Tibial nerve (tissue), 4 donors: ENCODE measurements around the gene PLEKHA6. TPM values are rescaled to one million over a fixed set of nuclear protein-coding genes. Genes with fewer than 3 reads are reported as not detected.

Source experiments
- DNase-seq, 2 donors: peaks; one replicate each; pipeline ENCODE4 v3.0.0-alpha.2; 2019; ENCODE audit warnings: low spot score in 2 of 2
- H3K27ac ChIP-seq, 4 donors: fragments of 200-600 bp; sonication (generic) in 3 of 4; one replicate each; pipeline ENCODE4 v1.5.1; 2017 to 2019; ENCODE audit warnings: mild to moderate bottlenecking in 1 of 4
- H3K27me3 ChIP-seq, 2 donors: fragments of 200-600 bp; sonication (generic) in 1 of 2; one replicate each; pipeline versions ENCODE4 v1.5.1 to v1.6.0; 2017 to 2019
- H3K36me3 ChIP-seq, 3 donors: fragments of 200-600 bp; sonication (generic); one replicate each; pipeline ENCODE4 v1.5.1; 2018 to 2019
- H3K4me1 ChIP-seq, 4 donors: fragments of 200-600 bp; sonication (generic) in 3 of 4; one replicate each; pipeline ENCODE4 v1.5.1; 2017 to 2019
- H3K4me3 ChIP-seq, 4 donors: fragments of 200-600 bp; sonication (generic) in 3 of 4; one replicate each; pipeline ENCODE4 v1.5.1; 2017 to 2019; ENCODE audit warnings: mild to moderate bottlenecking in 1 of 4, moderate library complexity in 1 of 4
- H3K9me3 ChIP-seq, 4 donors: fragments of 200-600 bp; sonication (generic) in 3 of 4; one replicate each; pipeline ENCODE4 v1.5.1; 2017 to 2019
- EP300 ChIP-seq, 2 donors: sonication (generic); formaldehyde crosslinking; IDR thresholded peaks; one replicate each; pipeline ENCODE4 v1.6.1; 2017; ENCODE audit warnings: antibody characterized with exemption in 2 of 2, mild to moderate bottlenecking in 1 of 2
- POLR2A ChIP-seq, 2 donors: fragments of 450-650 bp; IDR thresholded peaks; one replicate each; pipeline ENCODE4 v1.6.1; 2017; ENCODE audit warnings: antibody characterized with exemption in 2 of 2, mild to moderate bottlenecking in 2 of 2, moderate library complexity in 2 of 2
- WGBS, 2 donors: methylation state at CpG; one replicate each; pipeline ENCODE4 v1.1.5; 2018; 5-methylcytosine and 5-hydroxymethylcytosine counted together
- total RNA-seq, 4 donors: library from RNA; depleted of rRNA; stranded (reverse); fragments of >200 nt; gene quantifications; one replicate each; pipeline ENCODE4 v1.1.0, GENCODE V29; 2016
- TF ChIP-seq, protein P1 (sequence below), 5 experiments: fragments of 200-600 bp in 3 of 5; fragments of 450-650 bp in 2 of 5; sonication (generic) in 3 of 5; IDR thresholded peaks; one replicate each; pipeline ENCODE4 v1.5.1; 2016 to 2019; ENCODE audit warnings: antibody characterized with exemption in 5 of 5, mild to moderate bottlenecking in 3 of 5, moderate library complexity in 2 of 5

PLEKHA6 gene
- total RNA-seq, 4 donors from 2014 or later, result 6.6 to 13.9 (median 12.1) TPM

DNA sequence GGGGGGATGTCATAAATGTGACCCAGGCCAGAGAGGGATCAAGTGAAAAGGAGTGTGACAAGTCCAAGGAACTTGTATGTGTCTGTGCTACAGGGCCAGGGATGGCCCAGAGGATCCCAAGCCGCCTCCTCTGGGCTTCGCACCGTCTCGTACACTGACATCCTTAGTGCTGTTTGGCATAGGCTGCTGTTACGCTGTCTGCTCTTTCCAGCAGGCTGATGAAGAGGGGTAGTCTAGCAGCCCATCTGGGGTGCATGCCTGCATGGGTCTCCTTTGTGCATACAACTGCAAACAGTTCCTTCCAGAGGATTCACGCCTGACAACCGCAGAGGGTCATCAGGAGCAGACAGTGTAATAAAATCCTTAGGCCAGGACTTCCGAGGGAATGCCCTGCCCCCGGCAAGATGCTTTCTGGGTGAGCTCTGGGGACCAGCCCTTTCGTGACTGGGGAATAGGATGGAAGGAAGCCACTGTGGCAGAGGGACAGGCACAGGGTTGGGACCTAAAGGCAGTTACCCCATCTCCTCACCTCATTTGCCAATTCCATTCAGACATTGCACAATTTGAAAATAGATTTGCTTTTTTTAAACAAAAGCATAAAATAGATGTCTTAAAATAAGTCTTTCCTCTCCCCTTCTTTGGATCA is 139.6 kb downstream of the PLEKHA6 start:
- Histone ChIP-seq H3K4me1 (no peaks in the 10 kb centered on the region), H3K36me3 (no peaks in the 10 kb centered on the region), H3K27me3 (no peaks in the 10 kb centered on the region), H3K9me3 (no peaks in the 10 kb centered on the region), H3K4me3 (no peak overlapping the region), H3K27ac (no peak overlapping the region)
- WGBS, 2 donors, result 66 to 78% methylated on average over 10 of the region's 10 CpGs
- TF ChIP-seq EP300 (IDR thresholded peaks at IDR 0.05) (no peak), POLR2A (IDR thresholded peaks at IDR 0.05) (no peak)
- TF ChIP-seq, protein P1, sequence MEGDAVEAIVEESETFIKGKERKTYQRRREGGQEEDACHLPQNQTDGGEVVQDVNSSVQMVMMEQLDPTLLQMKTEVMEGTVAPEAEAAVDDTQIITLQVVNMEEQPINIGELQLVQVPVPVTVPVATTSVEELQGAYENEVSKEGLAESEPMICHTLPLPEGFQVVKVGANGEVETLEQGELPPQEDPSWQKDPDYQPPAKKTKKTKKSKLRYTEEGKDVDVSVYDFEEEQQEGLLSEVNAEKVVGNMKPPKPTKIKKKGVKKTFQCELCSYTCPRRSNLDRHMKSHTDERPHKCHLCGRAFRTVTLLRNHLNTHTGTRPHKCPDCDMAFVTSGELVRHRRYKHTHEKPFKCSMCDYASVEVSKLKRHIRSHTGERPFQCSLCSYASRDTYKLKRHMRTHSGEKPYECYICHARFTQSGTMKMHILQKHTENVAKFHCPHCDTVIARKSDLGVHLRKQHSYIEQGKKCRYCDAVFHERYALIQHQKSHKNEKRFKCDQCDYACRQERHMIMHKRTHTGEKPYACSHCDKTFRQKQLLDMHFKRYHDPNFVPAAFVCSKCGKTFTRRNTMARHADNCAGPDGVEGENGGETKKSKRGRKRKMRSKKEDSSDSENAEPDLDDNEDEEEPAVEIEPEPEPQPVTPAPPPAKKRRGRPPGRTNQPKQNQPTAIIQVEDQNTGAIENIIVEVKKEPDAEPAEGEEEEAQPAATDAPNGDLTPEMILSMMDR (IDR thresholded peaks at IDR 0.05), result no peak
- no peak for DNase-seq

DNA sequence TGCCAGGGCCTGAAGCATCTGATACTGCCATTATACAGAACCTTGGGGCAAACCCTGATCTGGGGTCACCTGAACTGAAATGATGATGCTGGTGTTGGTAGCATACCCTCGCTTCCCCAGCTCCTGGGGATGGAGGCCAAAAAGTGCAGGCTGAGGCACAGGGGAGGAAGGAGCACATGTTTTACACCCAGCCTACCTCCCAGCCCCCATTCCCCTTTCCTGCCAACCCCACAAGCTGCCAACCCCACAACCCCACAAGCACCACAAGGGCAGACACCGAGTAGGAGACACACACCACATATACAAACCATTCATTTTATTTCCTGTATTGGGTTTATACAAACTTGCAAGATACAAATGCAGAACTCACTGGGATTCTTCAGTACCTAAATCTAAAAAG is 141.2 kb downstream of the PLEKHA6 start:
- TF ChIP-seq, protein P1 (IDR thresholded peaks at IDR 0.05), result no peak
- TF ChIP-seq EP300 (IDR thresholded peaks at IDR 0.05) (no peak), POLR2A (IDR thresholded peaks at IDR 0.05) (no peak)
- H3K36me3 ChIP-seq, result no peaks in the 10 kb centered on the region
- no peak overlapping the region for H3K27ac ChIP-seq
- no peak overlapping the region for H3K4me3 ChIP-seq
- no peak for DNase-seq
- peaks cover 0 to 10% (median 0%) of the 10 kb centered on the region in 4 donors for H3K4me1 ChIP-seq
- no peaks in the 10 kb centered on the region for H3K9me3 ChIP-seq
- peaks cover 0 to 8% of the 10 kb centered on the region in 2 donors for H3K27me3 ChIP-seq
- 66 to 71% methylated on average over 2 of the region's 2 CpGs for WGBS, 2 donors

DNA sequence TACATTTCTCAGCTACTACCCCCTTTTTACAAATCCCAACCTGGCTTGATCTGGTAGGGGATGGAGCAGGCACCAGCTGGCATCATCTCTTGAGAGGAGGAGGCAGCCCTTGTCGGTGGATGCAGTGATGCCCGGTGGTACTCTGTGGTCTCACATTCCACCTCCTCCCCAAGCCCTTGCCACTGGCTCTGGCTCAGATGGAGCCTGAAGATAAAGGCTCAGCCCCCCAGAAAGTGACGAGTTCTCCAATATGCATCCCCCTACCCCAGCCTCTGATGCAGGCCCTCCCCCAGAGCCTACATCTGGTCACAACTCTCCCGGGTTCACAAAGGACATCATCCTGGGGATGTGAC is 142.1 kb downstream of the PLEKHA6 start:
- WGBS, 2 donors, result 67 to 69% methylated on average over 4 of the region's 4 CpGs

DNA sequence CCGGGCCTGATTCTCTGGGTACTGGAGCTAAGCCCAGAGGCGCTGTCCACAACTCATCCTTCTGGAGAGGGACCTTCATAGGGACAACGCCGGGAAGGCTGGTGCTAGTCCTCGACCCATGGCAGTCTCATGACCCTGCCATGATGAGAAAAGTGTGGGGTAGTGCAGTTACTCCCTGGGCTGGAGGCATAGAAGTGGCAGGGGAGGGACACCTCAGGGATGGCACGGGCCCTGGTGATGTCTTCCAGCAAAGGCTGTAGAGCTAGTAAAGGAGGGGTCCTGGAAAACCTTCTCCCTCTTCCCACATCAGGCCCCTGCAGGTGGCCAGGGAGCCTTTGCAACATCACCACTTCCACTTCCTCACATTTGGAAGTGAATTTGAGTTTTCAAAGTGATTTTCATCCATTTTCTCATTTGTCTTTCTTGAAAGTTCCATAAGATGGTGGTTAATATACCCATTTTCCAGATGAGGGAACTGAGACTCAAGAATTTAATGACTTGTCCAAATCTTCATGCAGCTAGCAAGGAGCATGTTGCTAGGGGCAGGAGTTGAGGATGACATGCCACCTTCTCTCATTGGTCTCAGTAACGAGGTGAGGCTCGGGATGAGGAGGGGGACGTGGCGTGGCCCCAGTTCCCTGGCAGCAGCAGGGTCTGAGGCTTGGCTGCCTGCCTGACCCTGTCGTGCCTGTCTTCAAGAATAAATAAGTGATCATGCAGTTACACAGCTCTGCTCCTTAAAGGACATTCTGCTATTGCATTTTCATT is 142.7 kb downstream of the PLEKHA6 start:
- H3K9me3 ChIP-seq, result no peaks in the 10 kb centered on the region
- peaks cover 0 to 11% (median 0%) of the 10 kb centered on the region in 4 donors for H3K4me1 ChIP-seq
- no peak overlapping the region for H3K27ac ChIP-seq
- no peaks in the 10 kb centered on the region for H3K36me3 ChIP-seq
- no peak overlapping the region for H3K4me3 ChIP-seq
- TF ChIP-seq, protein P1 (IDR thresholded peaks at IDR 0.05), result no peak
- TF ChIP-seq EP300 (IDR thresholded peaks at IDR 0.05) (no peak), POLR2A (IDR thresholded peaks at IDR 0.05) (no peak)
- DNase-seq, result no peak
- WGBS, 2 donors, result 85 to 90% methylated on average over 11 of the region's 11 CpGs
- H3K27me3 ChIP-seq, result peaks cover 0 to 21% of the 10 kb centered on the region in 2 donors

More for the DNA sequence above, 142.1 kb downstream of the PLEKHA6 start:
- Histone ChIP-seq H3K4me3 (no peak overlapping the region), H3K27ac (no peak overlapping the region), H3K27me3 (peaks cover 0 to 15% of the 10 kb centered on the region in 2 donors), H3K36me3 (no peaks in the 10 kb centered on the region), H3K9me3 (no peaks in the 10 kb centered on the region), H3K4me1 (peaks cover 0 to 11% (median 0%) of the 10 kb centered on the region in 4 donors)
- DNase-seq, result no peak
- TF ChIP-seq, protein P1 (IDR thresholded peaks at IDR 0.05), result no peak
- TF ChIP-seq POLR2A (IDR thresholded peaks at IDR 0.05), result no peak
- TF ChIP-seq EP300 (IDR thresholded peaks at IDR 0.05), result no peak

DNA sequence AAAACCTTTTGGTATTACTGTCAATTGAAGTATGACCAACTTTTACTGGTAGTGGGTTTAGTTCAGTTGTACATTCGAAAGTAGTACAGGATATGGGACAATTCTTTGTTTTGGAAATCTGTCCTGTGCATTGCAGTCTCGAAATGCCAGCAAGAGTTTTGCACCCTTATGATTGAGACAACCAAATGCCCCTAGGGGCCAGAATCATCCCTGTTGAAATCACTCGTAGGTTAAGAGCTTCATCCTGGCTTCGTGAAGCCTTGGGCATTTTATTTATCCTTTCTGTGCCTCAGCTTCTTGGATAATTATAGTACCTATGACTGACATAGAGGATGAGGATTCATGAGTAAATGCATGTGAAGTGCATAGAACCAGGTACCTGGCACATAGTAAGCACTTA is 143.5 kb downstream of the PLEKHA6 start:
- 84 to 87% methylated on average over 4 of the region's 4 CpGs for WGBS, 2 donors
- peaks cover 0 to 25% of the 10 kb centered on the region in 2 donors for H3K27me3 ChIP-seq
- H3K36me3 ChIP-seq, result no peaks in the 10 kb centered on the region
- no peaks in the 10 kb centered on the region for H3K9me3 ChIP-seq
- H3K4me1 ChIP-seq, result peaks cover 0 to 11% (median 0%) of the 10 kb centered on the region in 4 donors
- no peak overlapping the region for H3K27ac ChIP-seq
- DNase-seq, result no peak
- no peak overlapping the region for H3K4me3 ChIP-seq
- TF ChIP-seq, protein P1 (IDR thresholded peaks at IDR 0.05), result no peak
